IPS-NIHi11 (cell line): Measurements from ENCODE around the gene RNGTT.
"Not testable (repeated sequence)": the region's sequence is repeated elsewhere in the genome, so short reads cannot be mapped to it uniquely, and the experiment has no call there.

Experiments used
- DNase-seq: peaks from one replicate; pipeline ENCODE4 v3.0.0; 2012; ENCODE audit warnings: mixed read lengths, low spot score

RNGTT gene

DNA sequence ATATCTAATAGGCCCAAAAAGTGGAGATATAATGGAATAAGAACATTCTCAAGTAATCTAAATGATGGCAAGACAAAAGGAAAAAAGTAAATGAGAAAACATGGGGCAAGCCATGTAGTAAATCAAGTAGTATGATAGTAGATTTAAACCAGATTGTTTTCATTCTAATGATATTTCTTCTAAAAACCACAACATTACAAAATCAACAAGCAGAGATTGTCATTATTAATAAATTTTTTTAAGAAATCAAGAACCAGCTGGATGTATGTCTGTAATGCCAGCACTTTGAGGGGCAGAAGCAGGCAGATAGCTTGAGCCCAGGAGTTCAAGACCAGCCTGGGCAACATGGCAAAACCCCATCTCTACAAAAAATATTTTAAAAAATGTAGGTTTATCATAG lies 155.0 kb downstream of the RNGTT start:
- DNase-seq, result no peak

GRCh38 chr6:88807622-88808021 lies 155.8 kb downstream of the RNGTT start:
- no peak for DNase-seq

DNA sequence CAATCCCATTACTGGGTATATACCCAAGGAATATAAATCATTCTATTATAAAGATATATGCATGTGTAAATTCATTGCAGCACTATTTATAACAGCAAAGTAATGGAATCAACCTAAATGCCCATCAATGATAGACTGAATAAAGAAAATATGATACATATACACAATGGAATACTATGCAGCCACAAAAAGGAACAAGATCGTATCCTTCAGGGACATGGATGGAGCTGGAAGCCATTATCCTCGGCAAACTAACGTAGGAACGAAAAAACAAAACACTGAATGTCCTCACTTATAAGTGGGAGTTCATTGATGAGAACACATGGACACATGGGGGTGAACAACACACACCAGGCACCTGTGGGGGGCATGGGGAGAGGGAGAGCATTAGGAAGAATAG lies 156.7 kb downstream of the RNGTT start:
- DNase-seq, result no peak

DNA sequence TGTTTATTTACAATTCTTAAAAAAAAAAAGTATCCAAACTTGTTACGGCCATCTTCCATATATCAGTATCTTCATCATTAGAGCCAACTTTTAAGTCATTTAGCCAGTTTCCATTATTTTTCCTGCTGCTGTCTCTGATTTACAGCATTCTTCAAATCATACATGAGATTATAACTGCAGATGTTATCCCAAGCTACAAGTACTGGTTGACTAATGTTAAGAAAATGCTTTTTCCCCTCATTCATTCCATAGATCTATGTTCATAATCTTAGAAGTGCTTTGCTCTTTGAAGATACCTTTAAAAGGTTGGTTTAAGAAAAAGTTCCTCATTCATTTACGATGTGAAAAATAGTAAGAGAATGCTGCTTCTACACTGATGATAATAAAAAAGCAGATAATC lies 158.7 kb downstream of the RNGTT start:
- DNase-seq, result no peak

DNA sequence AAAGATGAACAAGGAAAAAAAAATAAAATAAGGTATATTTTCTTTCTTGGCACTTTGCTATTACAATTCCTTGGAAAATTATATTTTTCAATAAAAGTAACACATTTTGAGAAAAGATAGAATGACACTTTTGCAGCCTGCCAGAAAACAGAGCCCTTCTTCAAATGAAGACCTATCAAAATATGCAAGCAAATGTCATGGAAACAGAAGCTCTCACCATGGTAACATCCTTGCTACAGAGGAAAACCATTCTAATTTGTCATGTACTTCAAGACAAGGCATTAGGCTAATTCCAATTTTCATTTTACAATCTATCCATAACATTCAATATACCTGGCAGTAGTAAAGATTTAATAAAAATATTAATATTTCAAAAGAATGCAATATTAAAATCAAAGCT lies 177.9 kb downstream of the RNGTT start:
- DNase-seq, result no peak

DNA sequence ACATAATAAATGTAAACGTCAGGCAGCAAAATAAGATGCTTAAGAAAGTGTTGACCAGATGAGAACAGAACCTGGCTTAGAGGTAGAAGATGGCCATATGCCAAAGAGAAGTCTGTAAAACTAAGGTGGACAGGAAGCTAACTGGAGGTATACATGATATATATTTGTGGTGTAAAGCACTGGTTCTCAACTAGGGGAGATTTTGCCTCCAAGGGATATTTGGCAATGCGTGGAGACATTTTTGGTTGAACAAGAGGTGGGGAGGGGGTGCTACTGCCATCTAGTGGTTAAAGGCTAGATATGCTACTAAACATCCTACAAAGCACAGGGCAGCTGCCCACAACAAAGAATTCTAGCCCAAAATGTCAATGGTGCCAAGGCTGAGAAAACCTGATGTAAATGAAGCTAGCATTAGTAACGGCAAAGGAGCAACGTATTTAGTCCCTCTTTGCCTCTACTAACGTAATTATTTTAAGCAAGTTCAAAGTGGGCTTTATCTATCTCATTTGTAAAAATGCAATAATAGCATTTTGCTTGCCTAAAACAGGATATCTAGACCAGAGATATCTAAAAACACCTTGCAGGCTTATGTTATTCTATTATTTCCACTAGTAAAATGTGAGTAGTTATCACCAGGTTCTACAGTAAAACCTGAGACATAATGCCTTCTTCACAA lies 182.6 kb downstream of the RNGTT start:
- DNase-seq, result peak; percentile 48

GRCh38 chr6:88775866-88776571 lies 187.4 kb downstream of the RNGTT start:
- DNase-seq, result no peak

GRCh38 chr6:88768114-88768513 lies 195.3 kb downstream of the RNGTT start:
- DNase-seq, result not testable (repeated sequence)

DNA sequence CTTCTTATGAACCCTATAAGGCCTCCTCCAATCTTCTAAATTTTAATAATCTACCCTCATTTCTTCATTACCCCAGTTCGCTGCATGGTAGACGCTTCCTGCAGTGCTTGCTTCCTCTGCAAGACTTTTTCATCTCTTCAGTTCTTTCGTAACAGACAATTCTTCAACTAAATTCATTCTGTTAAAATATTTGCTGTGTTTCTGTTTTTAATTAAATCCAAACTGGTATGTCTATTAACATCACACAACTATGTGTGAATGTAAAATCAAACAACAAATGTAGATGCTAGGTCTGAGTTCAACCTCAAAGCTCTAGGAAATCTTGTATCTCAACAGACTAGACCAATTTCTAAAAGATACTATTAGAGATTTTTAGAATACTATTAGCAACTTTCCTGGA lies 199.3 kb downstream of the RNGTT start:
- no peak for DNase-seq

DNA sequence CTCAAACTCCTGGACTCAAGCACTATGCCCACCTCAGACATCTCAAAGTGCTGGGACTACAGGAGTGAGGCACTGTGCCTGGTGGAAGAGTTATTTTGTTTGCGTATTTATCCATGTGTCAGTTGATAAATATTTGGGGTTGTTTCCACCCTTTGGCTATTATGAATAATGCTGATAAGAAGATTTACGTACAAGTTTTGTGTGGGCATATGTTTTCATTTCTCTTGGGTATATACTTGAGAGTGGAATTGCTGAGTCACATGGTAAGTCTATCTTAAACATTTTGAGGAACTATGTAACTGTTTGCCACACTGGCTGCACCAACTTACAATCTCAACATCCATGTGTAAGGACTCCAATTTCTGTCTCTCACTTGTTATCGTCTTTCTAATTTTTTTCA lies 200.3 kb downstream of the RNGTT start:
- DNase-seq, result no peak

- DNase-seq, result peak; percentile 13
These were observed 202.0 kb downstream of the RNGTT start for GRCh38 chr6:88761237-88762031.

DNA sequence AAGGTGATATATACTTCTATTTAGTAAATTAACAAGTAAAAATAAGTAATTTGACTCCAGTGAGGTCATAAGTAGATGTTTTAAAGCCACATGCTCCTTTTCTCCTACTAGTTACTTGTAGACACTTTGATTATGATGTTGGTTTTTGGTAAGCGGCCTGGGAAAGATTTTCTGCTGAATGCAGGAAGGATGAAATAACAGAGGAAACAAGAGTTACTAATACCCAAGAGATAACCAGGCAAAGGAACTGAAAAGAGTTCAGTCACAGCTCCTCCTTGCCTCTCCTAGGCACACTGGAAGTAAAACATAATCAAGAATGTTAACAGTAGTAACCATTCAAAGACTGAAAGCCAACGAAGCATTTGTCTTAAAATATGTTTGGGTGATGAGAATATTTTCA lies 203.3 kb downstream of the RNGTT start:
- DNase-seq, result no peak

DNA sequence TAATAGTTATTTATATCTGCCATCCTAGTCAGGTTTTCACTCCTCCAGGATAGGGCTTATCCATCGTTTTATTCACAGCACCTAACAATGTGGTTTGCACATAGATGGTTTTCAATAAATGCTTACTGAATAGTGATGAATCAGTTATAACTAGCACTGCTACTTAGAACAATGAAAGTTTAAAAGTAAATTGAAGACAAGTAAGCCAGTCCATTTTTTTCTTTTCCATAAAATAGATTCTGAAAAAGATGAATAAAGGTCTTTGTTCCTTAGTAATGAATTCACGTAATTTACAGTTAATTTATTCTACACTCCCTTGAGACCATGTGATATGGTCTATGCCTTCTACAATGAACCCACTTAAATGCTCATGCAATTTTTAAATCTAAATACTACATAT lies 212.5 kb downstream of the RNGTT start:
- DNase-seq, result no peak

GRCh38 chr6:88749849-88750248 lies 213.6 kb downstream of the RNGTT start:
- DNase-seq, result no peak

GRCh38 chr6:88748141-88748540 lies 215.3 kb downstream of the RNGTT start:
- no peak for DNase-seq

GRCh38 chr6:88741939-88742338 lies 221.5 kb downstream of the RNGTT start:
- no peak for DNase-seq

DNA sequence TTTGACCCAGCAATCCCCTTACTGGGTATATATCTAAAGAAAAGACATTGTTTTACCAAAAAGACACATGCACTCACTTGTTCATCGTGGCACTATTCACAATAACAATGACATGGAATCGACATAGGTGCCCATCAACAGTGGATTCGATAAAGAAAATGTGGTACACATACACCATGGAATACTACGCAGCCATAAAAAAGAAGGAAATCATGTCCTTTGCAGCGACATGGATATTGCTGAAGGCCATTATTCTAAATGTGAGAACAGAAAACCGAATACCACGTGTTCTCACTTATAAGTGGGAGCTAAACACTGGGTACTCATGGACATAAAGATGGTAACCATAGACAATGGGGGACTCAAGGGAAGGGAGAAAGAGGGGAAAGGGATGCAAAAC lies 222.3 kb downstream of the RNGTT start:
- no peak for DNase-seq

DNA sequence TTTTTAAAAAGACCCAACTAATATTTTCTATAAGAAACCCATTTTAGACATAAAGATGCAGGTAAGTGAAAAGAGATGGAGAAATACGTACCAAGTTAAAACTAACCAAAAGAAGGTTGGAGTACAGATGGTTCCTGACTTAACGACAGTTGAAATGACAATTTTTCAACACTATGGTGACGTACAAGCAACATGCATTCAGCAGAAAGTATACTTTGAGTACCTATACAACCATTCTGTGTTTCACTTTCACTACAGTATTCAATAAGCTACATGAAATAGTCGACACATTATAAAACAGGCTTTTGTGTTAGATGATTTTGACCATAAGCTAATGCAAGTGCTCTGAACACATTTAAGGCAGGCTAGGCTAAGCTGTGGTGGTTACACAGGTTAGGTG lies 228.9 kb downstream of the RNGTT start:
- DNase-seq, result no peak

DNA sequence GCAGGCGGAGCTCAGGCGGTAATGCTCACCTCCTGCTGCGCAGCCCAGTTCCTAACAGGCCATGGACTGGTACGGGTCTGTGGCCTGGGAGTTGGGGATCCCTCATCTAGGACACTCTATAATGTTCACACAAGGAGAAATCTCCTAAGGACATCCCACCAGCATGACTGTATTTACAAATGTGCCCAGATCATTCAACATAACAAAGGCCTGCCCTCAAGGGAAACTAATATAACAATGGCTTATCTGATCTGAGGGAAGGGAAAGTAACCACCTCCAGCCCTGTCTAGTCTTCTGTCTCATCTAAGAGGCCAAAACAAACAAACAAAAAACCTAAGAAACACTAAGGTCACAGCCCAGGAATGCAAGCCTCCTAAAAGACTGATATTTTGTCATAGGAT lies 232.8 kb downstream of the RNGTT start:
- peak; percentile 21 for DNase-seq

DNA sequence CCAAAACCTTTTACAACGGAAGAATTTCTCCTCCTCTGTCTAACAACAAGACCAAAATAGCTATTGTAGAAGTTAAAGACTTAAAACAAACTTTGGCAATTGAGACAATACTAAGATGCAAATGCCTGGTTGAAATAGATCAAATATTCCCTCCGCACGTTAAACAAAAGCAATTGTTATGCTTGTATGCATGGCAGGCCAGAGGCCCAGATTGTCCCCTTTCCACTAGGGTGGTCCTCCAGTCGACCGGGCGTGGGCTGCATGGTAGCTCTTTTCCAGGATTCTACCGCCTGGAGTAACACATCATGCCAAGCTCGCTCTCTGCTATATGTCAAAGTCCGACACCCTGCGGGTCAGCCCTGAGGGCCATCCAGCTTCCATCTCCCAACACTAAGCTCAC lies 234.7 kb downstream of the RNGTT start:
- DNase-seq, result no peak

DNA sequence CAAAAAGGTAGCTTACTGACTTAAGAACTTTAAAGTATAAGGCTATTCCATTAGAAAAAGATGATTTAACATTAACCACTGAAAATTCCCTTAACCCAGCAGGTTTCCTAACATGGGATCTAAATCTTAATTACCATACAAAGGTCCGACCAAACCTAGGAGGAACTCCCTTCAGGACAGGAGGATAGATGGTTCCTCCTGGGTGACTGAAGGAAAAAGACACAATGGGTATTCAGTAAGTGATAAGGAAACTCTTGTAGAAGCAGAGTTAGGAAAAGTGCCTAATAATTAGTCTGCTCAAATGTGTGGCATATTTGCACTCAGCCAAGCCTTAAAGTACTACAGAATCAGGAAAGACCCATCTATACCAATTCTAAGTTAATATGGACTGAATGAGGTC lies 237.0 kb downstream of the RNGTT start:
- not testable (repeated sequence) for DNase-seq

- DNase-seq, result peak; percentile 38
These were observed 238.1 kb downstream of the RNGTT start for GRCh38 chr6:88725111-88725975.
